Activated T-helper 2 cell treated with anti-CD3 and anti-CD28 coated beads, Interferon-gamma antibody, Interleukin-2, Interleukin-4, amounts not matched to agents 10 μg/mL and 5 μg/mL and 100 μg/mL, durations not matched to agents 14 hours and 24 hours and 36 hours (primary cell): ENCODE data around the gene CEP43. TPM values are rescaled to one million over a fixed set of nuclear protein-coding genes. Genes with fewer than 3 reads are reported as not detected.

Experiments
- DNase-seq: peaks from one replicate; pipeline ENCODE4 v3.0.0; 2021; ENCODE audit warnings: low spot score
- H3K27ac Mint-ChIP-seq: one replicate; pipeline ENCODE4 v1.8.0; 2021; ENCODE audit warnings: mixed read lengths
- H3K27me3 Mint-ChIP-seq: one replicate; pipeline ENCODE4 v1.8.0; 2021; ENCODE audit warnings: low read depth, mixed read lengths
- H3K36me3 Mint-ChIP-seq: one replicate; pipeline ENCODE4 v1.8.0; 2021; ENCODE audit warnings: low read depth, mixed read lengths
- H3K4me1 Mint-ChIP-seq: one replicate; pipeline ENCODE4 v1.8.0; 2021; ENCODE audit warnings: low read depth, mixed read lengths
- H3K4me3 Mint-ChIP-seq: one replicate; pipeline ENCODE4 v1.8.0; 2021; ENCODE audit warnings: low read depth, mild to moderate bottlenecking, moderate library complexity, mixed read lengths
- H3K9me3 Mint-ChIP-seq: one replicate; pipeline ENCODE4 v1.8.0; 2021; ENCODE audit warnings: mixed read lengths
- intact Hi-C: fragments of 100-400 bp; cut with micrococcal nuclease; formaldehyde crosslinking; loops from one replicate; pipeline ENCODE4 v1.15.1; 2023
- total RNA-seq: library from RNA; stranded (reverse); gene quantifications from 2 replicates; pipeline ENCODE4 v1.2.3, GENCODE V29; 2022

The CEP43 gene
- total RNA-seq, 1 donor from 2014 or later = 18.1 TPM

DNA sequence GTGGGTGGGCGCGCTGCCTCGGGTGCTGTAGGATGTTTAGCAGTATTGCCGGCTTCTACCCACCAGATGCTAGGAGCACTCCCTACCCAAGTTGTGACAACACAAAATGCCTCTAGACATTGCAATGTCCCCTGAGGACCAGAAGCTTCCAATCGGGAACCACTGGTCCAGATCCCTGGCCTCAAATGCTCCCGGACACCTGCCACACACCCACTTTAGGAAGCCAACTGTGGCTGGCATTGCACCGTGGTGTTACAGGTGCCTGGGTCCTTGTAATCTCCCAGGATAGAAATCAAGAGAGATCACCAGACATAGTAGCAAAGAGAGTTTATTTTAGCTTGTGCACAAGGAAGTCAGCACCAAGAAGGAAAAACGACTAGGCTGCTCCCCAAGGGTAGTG lies 27.9 kb upstream of the CEP43 start:
- no peaks in the 10 kb centered on the region for H3K27me3 Mint-ChIP-seq
- no peak overlapping the region for H3K27ac Mint-ChIP-seq
- H3K4me1 Mint-ChIP-seq = peaks cover 31% of the 10 kb centered on the region
- DNase-seq = no peak
- no peak overlapping the region for H3K4me3 Mint-ChIP-seq
- H3K36me3 Mint-ChIP-seq = peaks cover 74% of the 10 kb centered on the region
- H3K9me3 Mint-ChIP-seq = peaks cover 18% of the 10 kb centered on the region
- intact Hi-C loops = no loop called here

DNA sequence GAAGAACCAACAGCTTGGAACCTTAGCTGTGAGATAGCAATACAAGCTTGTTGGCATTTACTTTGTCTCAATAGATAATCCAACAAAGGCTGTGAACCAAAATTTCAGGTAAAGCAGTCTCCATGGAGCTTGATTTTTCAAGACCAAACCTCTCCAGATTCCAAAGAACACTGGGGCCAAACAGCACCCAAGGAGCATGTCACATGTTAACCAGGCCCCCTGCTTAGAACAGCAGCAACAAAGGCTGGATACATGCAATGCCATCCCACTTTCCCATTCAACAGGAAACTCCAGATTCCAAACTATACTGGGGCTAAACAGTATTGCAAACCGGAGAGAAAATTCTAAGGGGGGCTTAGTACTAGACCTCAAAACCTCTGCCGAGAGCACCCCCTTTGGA lies 27.1 kb upstream of the CEP43 start:
- Mint-ChIP-seq H3K27ac (no peak overlapping the region), H3K4me1 (peaks cover 31% of the 10 kb centered on the region), H3K27me3 (no peaks in the 10 kb centered on the region), H3K9me3 (peaks cover 10% of the 10 kb centered on the region), H3K36me3 (peaks cover 69% of the 10 kb centered on the region), H3K4me3 (no peak overlapping the region)
- DNase-seq = no peak
- intact Hi-C loops = no loop called here

DNA sequence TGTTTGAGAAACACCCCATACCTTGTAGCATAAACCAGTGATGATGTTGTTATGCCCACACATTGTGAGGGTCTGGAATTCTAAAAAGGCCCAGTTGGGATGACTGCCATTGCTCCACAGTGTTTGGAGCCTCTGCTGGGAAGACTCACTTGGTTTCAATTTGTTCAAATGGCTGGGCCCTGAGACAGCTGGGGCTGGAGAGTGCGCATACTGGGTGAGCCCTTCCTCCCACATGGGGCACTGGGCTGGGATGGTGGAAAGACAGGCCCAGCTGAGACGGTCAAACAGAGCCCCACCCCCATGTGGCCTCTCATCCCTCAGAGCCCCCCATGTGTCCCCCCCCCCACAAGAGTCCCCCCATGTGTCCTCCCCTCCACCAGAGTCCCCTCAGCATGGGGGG lies 22.6 kb upstream of the CEP43 start:
- Mint-ChIP-seq H3K4me1 (peaks cover 12% of the 10 kb centered on the region), H3K9me3 (no peaks in the 10 kb centered on the region), H3K27ac (no peak overlapping the region), H3K4me3 (no peak overlapping the region), H3K27me3 (no peaks in the 10 kb centered on the region), H3K36me3 (peaks cover 45% of the 10 kb centered on the region)
- intact Hi-C loops = no loop called here
- DNase-seq = no peak

DNA sequence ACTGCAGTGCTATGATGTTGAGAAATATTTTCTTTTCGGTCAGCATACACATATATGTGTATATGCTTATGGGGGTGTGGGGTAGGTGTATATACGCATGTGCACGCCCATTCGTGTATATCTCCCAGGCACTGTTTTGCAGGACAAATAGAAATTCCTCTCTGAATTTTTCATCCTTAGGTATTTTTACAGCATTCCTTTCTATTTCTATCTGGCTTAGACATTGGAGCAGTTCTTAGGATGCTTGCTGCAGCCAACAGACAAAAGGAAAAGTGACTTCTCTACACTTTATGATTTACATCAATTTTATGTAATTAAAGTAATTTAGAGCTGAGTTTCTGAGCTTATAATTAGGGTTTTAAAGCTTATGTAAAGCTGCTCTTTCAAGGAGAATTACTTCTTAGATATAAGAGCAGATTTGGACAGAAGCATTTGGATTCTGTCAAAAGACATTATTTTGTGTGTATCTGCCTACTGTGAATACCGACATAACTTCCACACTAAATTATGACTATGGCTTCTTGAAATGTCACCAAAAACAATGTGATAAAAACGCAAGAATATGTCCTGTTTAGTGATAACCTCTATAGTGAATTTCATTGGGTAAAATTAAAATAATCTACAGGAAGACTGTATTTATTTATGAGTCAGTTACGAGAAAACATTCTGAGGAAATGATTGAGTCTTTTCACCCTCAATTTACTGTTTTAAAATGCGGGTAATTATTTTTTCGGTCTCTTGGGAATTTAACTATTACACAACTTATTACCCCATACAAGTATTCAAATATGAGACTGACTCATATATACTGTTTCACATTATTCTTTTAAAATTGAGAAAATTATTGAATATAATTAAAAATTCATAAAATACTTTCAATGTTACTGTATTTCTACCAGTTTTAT lies 21.3 kb upstream of the CEP43 start:
- intact Hi-C loops = no loop called here
- Mint-ChIP-seq H3K27me3 (no peaks in the 10 kb centered on the region), H3K4me1 (peaks cover 7% of the 10 kb centered on the region), H3K4me3 (no peak overlapping the region), H3K36me3 (peaks cover 37% of the 10 kb centered on the region), H3K9me3 (no peaks in the 10 kb centered on the region), H3K27ac (no peak overlapping the region)
- DNase-seq = no peak

DNA sequence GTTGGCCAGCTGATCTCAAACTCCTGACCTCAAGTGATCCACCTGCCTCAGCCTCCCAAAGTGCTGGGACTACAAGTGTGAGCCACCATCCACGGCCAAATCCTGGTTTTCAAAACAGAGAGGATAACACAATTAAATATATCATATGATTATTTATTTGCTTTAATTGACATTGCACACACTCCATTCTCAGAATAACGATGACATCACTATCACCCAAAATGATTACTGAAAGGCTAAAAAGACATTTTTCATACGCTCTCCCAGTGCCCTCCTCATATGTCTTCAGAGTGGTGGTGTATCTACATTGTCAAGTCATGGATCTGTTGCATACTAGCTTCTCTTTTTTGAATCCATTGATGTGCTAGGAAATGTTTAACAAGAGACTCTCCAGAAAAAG lies 18.5 kb upstream of the CEP43 start:
- H3K36me3 Mint-ChIP-seq = peaks cover 38% of the 10 kb centered on the region
- no peak for DNase-seq
- no peaks in the 10 kb centered on the region for H3K4me1 Mint-ChIP-seq
- H3K27ac Mint-ChIP-seq = no peak overlapping the region
- no peaks in the 10 kb centered on the region for H3K9me3 Mint-ChIP-seq
- intact Hi-C loops = no loop called here
- no peak overlapping the region for H3K4me3 Mint-ChIP-seq
- H3K27me3 Mint-ChIP-seq = no peaks in the 10 kb centered on the region

DNA sequence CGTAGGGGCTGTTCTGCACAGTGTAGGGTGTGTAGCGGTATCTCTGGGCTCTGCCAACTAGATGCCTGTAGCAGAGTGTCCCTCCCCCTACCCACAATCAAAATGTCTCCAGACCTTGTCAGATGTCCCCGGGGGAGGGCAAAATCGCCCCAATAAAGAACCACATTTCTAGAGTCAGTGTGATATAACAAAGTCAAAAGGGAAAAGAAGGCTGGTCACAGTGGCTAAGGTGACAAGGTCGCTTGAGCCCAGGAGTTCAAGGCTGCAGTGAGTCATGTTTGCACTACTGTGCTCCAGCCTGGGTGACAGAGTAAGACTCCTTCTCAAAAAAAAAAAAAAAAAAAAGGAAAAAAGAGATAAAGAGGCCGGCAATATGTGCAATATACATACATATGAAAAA lies 11.7 kb upstream of the CEP43 start:
- no peak for DNase-seq
- Mint-ChIP-seq H3K9me3 (no peaks in the 10 kb centered on the region), H3K36me3 (peaks cover 42% of the 10 kb centered on the region), H3K27me3 (no peaks in the 10 kb centered on the region), H3K4me1 (peaks cover 21% of the 10 kb centered on the region), H3K4me3 (no peak overlapping the region), H3K27ac (no peak overlapping the region)
- intact Hi-C loops = no loop called here

DNA sequence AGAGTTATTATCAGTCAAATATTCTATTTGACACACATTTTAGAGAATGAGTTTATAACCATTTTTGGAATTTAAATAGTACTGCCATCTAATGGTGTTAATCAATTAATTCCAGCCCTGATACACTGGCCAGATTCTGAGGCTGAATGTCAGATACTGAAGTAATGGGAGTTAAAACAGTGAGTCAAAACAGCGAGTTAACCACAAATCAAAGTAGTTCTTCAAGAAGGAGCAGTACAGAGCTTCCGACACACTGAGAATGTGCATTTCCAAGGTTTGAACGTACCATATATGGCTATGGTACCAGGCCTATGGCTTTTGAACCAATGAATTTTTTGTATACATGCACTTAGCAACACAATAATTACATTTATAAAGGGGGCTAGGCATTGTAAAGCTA lies 11.3 kb upstream of the CEP43 start:
- intact Hi-C loops = loop anchor here (2.0 kb wide), 1 partner anchor 37 kb away; no protein-coding TSS in a partner anchor
- DNase-seq = no peak

DNA sequence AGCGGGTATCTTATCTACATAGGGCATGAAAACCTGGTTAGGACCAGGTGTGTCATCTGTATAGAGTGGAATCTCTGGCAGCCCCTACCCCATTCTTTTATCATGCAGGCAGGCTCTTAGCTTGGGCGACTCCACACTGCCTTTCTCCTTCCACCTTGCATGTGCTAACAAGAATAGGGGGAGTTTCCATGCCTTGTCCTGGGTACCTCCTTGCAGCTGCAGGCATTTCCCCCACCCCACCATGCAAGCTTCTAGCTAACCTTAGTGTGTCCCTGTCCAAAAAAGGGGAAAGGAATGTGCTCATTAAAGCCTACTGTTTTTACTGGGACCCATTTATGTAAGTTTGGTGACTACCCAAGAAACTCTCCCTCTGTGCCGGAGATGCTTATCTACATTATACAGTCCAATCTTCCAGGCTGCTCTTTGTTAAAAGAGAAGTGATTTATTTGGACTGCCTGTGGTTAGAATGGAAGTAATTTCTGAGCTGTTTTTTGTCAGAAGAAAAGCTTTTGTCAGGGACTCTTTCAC lies 10.5 kb upstream of the CEP43 start:
- H3K4me3 Mint-ChIP-seq = no peak overlapping the region
- peaks cover 25% of the 10 kb centered on the region for H3K4me1 Mint-ChIP-seq
- no peaks in the 10 kb centered on the region for H3K9me3 Mint-ChIP-seq
- H3K27ac Mint-ChIP-seq = no peak overlapping the region
- intact Hi-C loops = loop anchor here (1.0 to 2.0 kb wide), 3 partner anchors 38 to 213 kb away; no protein-coding TSS in a partner anchor
- H3K36me3 Mint-ChIP-seq = peaks cover 43% of the 10 kb centered on the region
- H3K27me3 Mint-ChIP-seq = no peaks in the 10 kb centered on the region
- no peak for DNase-seq

More for the DNA sequence above, 11.3 kb upstream of the CEP43 start:
- no peaks in the 10 kb centered on the region for H3K9me3 Mint-ChIP-seq
- no peaks in the 10 kb centered on the region for H3K27me3 Mint-ChIP-seq
- peaks cover 21% of the 10 kb centered on the region for H3K4me1 Mint-ChIP-seq
- H3K36me3 Mint-ChIP-seq = peaks cover 41% of the 10 kb centered on the region
- H3K4me3 Mint-ChIP-seq = no peak overlapping the region
- H3K27ac Mint-ChIP-seq = no peak overlapping the region

DNA sequence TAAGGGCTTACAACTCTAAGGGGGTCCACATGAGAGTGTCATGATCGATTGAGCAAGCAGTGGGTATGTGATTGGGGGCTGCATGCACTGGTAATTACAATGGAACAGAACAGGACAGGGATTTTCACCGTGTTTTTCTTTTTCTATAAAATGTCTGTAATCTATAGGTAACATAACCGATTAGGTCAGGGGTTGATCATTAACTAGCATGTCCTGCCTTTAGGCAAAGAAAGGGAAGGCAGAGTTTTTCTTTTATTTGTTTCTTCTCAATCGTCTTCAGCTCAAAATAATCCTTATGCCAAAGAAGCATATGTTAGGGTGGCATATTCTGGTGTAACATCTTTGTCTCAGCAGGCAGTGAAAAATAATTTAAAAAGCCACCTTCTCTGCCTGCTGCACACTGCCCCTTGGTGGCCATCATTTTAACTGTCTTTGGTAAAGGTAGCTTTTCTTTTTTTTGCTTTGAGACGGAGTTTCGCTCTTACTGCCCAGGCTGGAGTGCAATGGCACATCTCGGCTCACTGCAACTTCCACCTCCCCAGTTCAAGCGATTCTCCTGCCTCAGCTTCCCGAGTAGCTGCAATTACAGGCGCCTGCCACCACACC lies 9.7 kb upstream of the CEP43 start:
- Mint-ChIP-seq H3K27me3 (no peaks in the 10 kb centered on the region), H3K27ac (no peak overlapping the region), H3K9me3 (no peaks in the 10 kb centered on the region), H3K36me3 (peaks cover 45% of the 10 kb centered on the region), H3K4me1 (peaks cover 26% of the 10 kb centered on the region), H3K4me3 (no peak overlapping the region)
- peak; percentile 36 for DNase-seq
- intact Hi-C loops = loop anchor here (1.0 to 2.0 kb wide), 3 partner anchors 39 to 214 kb away; no protein-coding TSS in a partner anchor

DNA sequence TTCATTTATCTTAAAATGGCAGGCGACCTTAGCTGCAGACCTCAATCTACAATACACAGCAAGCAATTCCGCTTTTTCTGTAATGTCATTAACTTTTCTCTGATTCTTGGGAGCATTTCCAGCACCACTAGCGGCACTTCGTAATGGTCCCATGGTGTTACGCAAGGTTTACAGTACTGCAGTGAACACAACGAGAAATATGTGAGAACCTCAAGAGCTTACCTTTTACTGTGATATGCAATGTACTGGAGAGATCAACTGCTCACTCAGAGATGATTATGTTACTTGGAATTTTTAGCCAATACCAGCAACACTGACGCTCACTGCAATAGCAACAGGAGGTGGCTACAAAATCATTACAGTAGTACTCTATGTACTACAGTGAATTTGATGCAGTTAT lies 2.8 kb upstream of the CEP43 start:
- Mint-ChIP-seq H3K4me3 (peak overlapping the region; percentile 34), H3K36me3 (peaks cover 52% of the 10 kb centered on the region), H3K27me3 (no peaks in the 10 kb centered on the region), H3K4me1 (peaks cover 38% of the 10 kb centered on the region), H3K9me3 (no peaks in the 10 kb centered on the region), H3K27ac (no peak overlapping the region)
- intact Hi-C loops = loop anchor here (5.0 kb wide), 3 partner anchors 146 to 356 kb away; no protein-coding TSS in a partner anchor
- DNase-seq = no peak

DNA sequence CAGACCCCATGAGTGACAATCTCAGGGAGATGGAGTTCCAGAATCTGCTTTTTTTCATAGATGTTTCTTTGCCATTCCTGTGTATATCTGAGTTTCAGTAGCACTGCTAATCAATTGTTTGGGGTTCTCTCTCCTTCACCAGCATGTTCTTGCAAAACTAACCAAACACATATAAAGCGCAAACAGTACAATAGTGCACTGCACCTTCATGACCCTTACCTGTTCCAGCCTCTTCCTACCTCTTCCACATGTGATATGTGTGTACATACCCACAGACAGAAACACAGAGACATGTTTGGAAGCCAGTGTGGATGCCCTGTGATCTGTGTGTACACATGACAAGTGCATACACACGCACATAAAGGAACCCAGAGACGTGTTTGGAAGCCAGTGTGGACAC lies 1.8 kb upstream of the CEP43 start:
- H3K27ac Mint-ChIP-seq = peak overlapping the region; percentile 70

DNA sequence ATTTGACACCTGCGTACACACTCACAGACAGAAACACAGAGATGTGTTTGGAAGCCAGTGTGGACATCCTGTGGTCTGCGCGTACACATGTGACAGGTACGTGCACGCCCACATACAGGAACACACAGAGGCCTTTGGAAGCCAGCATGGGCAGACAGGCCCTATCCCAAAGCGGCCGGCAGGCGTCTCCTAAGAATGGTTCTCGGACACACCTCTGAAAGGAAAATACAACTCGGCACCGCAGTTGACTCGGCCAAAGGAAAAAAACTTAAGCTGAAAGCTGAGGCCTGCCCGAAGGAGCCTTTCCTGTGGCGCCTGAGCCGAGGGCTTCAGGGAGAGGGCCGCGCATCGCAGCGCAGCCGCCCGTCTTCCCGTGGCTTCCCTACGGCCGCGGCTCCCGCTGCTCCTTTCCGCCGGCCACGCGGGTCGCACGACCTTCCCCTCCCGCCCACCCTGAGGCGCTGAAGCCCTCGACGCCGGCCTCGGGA lies 1.4 kb upstream of the CEP43 start:
- no peaks in the 10 kb centered on the region for H3K27me3 Mint-ChIP-seq
- peaks cover 40% of the 10 kb centered on the region for H3K4me1 Mint-ChIP-seq
- no peaks in the 10 kb centered on the region for H3K9me3 Mint-ChIP-seq
- intact Hi-C loops = loop anchor here (2.0 to 5.0 kb wide), 4 partner anchors 49 to 354 kb away; no protein-coding TSS in a partner anchor
- peak overlapping the region; percentile 73 for H3K4me3 Mint-ChIP-seq
- peak overlapping the region; percentile 70 for H3K27ac Mint-ChIP-seq
- peaks cover 48% of the 10 kb centered on the region for H3K36me3 Mint-ChIP-seq
- DNase-seq = peak; percentile 46

More for the DNA sequence above, 1.8 kb upstream of the CEP43 start:
- no peak for DNase-seq
- Mint-ChIP-seq H3K9me3 (no peaks in the 10 kb centered on the region), H3K36me3 (peaks cover 53% of the 10 kb centered on the region), H3K4me3 (peak overlapping the region; percentile 73), H3K27me3 (no peaks in the 10 kb centered on the region), H3K4me1 (peaks cover 40% of the 10 kb centered on the region)
- intact Hi-C loops = loop anchor here (5.0 kb wide), 3 partner anchors 145 to 355 kb away; no protein-coding TSS in a partner anchor
